HG02970 (cell line): ENCODE data around the gene NR2F1.
"Not testable (repeated sequence)": the region's sequence is repeated elsewhere in the genome, so short reads cannot be mapped to it uniquely, and the experiment has no call there.

Source experiments
- ATAC-seq: cut with Tn5 transposase; IDR thresholded peaks from one replicate; pipeline ENCODE4 v1.9.1; 2021; ENCODE audit warnings: mild to moderate bottlenecking, moderate library complexity, moderate number of reproducible peaks; ENCODE audit not compliant: unreplicated experiment, low FRiP score

The NR2F1 gene

GRCh38 chr5:93582677-93583438 is at the start of gene NR2F1:
Gene NR2F1 (plus strand): TSS chr5:93583222. CDS start chr5:93585024, 1,802 bp downstream.
- ATAC-seq, result no peak

- ATAC-seq, result no peak
Measured at GRCh38 chr5:93545872-93546271, 37.1 kb upstream of the NR2F1 start.

- not testable (repeated sequence) for ATAC-seq
Measured at GRCh38 chr5:93549594-93549993, 33.4 kb upstream of the NR2F1 start.

GRCh38 chr5:93557021-93557604 is 25.9 kb upstream of the NR2F1 start:
- ATAC-seq, result no peak

GRCh38 chr5:93566091-93566490 is 16.9 kb upstream of the NR2F1 start:
- no peak for ATAC-seq

- no peak for ATAC-seq
Measured at GRCh38 chr5:93567424-93567823, 15.6 kb upstream of the NR2F1 start.

- no peak for ATAC-seq
Measured at GRCh38 chr5:93569300-93570160, 13.5 kb upstream of the NR2F1 start.

GRCh38 chr5:93570294-93571113 is 12.5 kb upstream of the NR2F1 start:
- no peak for ATAC-seq

- no peak for ATAC-seq
Measured at GRCh38 chr5:93571114-93571949, 11.7 kb upstream of the NR2F1 start.

- ATAC-seq, result no peak
Measured at GRCh38 chr5:93572101-93572607, 10.9 kb upstream of the NR2F1 start.

- ATAC-seq, result no peak
Measured at GRCh38 chr5:93572608-93573353, 10.2 kb upstream of the NR2F1 start.

- no peak for ATAC-seq
Measured at GRCh38 chr5:93573354-93574351, 9.4 kb upstream of the NR2F1 start.

GRCh38 chr5:93574491-93575305 is 8.3 kb upstream of the NR2F1 start:
- ATAC-seq, result no peak

- ATAC-seq, result no peak
Measured at GRCh38 chr5:93575461-93576414, 7.3 kb upstream of the NR2F1 start.
